Measurements from ENCODE around the gene TRIM17.
A peak's percentile ranks its signal among the peaks of the same experiment; 100 is the strongest.

TRIM17 gene

DNA sequence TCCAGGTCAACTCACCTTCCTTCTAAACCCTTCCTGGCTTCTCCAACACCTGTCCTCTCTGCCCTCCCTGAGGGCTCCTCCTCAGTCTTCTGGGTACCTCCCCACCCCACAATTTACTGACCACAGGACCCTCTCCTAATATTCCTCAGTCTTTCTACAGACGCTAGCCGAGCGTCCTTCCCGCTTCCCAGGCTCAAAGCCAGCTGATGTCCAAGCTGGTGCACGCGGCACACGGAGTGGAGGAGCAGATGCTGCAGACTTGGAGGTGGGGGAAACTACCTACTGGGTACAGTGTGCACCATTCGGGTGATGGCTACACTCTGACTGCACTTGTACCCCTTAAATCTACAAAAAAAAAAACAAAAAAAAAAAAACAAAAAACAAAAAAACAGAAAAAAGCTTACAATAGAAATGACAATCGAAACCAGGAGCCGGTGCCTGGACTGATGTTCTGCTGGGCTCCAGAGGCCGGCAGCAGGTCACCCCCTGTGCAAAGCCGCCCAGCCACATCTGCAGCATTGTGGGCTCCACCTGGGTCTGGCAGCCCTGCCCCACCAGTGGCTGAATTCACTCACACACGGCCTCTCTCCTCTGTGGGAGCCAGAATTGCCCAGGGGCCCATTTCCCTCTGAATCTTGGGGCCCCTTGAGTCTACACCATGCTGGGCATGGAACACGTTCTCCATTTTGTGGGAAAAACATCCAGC is 17.0 kb downstream of the TRIM17 start:
- DNase-seq: no peak

DNA sequence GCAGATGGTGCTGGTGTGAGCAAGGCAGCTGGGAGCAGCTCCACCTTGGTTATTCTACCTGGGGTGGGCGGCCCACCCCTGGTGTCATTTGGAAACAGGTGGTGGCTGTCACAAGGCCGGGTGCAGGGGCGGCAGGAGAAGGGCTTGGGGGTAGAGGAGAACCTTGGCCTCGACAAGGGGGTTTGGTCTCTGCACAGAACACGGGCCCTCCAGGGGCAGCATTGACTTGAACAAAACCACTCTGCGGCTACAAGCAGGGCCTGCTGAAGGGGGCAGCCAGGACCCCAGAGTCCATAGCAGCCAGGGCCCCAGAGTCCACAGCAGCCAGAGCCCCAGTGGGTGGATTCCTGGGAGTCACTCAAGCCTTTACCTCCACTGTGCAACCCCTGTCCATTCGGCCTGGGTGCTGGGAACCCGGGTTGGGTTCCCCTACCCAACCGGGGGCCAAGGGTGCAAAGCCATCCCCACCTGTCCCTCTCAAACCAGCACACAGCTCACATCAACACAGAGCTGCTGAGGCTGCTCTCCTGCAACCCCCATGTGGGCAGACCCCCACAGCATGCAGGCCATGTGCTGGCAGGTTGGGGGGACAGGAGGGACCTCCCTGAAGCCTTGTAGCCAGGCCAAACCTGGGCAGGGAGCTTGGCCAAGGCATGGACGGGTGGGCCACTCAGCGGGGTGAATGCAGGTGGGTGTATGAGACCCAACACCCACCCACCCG is 17.8 kb downstream of the TRIM17 start:
- DNase-seq: no peak

DNA sequence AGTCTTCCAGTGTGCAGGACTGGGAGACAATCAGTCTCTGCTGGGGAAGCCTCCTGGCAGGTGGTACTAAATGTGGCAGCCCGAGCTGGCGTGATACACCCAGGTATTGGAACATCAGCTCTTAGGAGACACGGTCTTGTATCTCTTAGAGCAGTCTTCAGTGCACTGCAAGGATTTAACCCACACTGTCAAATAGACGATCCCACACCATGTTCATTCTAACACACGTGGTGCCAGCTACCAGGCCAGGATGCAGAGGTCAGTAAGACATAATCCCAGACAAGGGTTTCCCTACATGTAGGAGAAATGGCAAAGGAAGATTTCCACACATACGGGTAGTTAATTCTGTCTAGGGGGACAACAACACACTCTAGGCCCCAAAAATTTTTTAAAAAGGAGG is 18.7 kb downstream of the TRIM17 start:
- DNase-seq: no peak

GRCh38 chr1:228396770-228397662 is 19.6 kb downstream of the TRIM17 start:
- DNase-seq: no peak

DNA sequence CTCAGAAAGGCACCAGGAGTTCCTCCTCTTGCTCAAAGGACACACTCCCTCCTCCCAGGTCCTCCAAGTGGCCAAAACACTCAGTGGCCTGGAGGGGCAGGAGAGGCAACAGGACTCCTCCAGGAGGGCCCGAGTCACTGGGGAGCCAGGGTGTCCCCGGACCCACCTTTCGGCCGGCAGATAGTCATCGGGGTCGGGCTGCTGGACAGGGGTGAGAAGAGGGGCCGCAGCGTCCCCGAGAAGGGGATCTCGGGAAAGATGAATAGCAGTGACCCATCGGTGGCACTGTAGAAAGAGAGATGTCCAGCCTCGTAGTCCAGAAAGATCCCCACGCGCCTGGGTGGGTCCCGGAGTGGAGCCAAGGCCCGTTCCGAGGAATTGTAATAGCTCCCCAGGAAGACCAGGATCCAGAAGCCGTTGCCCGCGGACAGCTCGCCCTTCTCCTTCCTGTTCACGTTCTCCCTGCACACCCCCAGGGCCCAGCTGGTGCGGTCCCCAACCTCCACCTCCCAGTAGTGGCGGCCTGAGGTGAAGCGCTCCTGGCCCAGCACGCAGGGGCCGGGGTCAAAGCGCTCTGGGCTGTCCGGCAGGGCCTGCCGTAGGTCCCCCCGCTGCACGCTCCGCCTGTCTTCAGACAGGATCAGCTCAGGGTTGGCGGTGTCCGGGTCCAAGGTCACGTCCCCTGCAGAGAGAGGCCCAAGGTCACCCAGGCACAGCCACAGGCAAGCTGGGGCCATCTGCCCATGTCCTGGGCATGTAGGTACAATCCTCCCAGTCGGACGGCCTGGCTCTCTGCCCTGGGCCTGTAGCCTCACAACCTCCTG is 21.9 kb downstream of the TRIM17 start:
- no peak for DNase-seq

DNA sequence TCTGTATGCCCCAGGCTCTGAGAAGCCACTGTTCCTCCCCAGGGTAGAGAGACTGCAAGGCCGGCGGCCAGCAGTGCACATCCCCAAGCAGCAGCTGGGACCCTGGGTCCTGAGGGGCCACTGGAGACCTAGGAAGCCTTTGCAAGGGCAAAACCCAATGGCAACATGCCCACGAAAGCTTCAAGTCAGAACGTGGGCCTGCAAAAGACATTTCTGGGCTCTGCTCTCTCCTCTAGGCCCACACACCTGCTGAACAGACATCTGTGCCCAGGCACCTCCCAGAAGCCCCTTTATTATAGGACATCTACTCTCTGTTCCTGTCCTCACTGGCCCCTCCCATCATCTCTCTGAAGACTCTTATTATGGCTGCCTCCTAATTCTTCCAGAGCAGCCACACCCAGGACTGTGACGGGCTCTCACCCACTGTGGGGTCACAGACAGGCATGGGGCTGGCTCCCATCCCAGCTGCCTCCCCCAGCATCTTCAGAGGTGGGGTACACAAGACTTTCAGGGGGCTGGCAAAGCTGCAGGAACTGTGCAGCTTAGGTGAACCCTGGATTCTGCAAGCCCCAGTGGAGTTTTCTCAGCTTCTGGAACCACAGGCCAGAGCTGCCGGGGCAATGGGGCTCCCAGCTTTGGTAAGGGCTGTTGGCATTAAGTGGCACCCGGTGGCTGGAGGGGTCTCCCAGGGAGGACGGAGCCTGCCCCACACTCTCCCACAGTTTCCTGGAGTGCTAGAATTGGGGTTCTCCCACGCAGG is 22.7 kb downstream of the TRIM17 start:
- no peak for DNase-seq

- DNase-seq: no peak
These were observed 23.4 kb downstream of the TRIM17 start for GRCh38 chr1:228393268-228393701.

GRCh38 chr1:228392111-228392936 is 24.3 kb downstream of the TRIM17 start:
- DNase-seq: no peak

- DNase-seq: no peak
These were observed 25.1 kb downstream of the TRIM17 start for GRCh38 chr1:228391411-228392020.

DNA sequence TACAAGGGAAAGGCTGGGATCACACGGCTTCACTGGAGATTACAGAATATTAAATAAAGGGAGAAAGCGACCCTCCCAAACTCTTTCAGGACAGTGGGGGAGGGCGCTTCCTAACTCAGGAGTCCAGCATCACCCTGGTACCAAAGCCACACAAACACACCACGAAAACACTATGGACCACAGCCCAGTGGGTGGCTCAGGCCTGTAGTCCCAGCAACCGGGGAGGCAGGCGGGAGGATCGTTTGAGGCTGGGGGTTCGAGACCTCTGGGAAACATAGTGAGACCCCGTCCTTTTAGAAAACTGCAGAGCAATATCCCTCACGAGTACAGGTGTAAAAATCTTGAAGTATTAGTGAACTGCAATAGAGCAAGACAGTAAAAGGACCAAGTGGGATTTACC is 26.0 kb downstream of the TRIM17 start:
- DNase-seq: no peak

- no peak for DNase-seq
These were observed 29.3 kb downstream of the TRIM17 start for GRCh38 chr1:228387321-228387720.

- no peak for DNase-seq
These were observed 31.4 kb downstream of the TRIM17 start for GRCh38 chr1:228385232-228385631.

GRCh38 chr1:228383773-228384172 is 32.9 kb downstream of the TRIM17 start:
- no peak for DNase-seq

DNA sequence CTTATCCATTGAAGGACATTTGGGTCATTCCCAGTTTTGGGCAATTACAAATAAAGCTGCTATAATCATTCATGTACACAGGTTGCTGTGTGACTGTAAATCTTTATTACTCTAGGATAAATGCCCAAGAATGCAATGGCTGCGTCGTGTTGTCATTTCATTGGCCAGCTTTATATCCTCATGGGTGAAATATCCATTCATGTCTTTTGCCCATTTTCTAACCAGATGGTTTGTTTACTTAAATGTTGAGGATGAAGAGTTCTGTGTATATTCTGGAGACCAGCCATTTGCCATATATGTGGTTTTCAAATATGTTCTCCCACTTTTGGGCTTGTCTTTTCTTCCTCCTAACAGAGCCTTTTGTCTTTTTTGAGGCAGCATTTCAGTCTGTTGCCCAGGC is 35.3 kb downstream of the TRIM17 start:
- DNase-seq: no peak

GRCh38 chr1:228379666-228380065 is 37.0 kb downstream of the TRIM17 start:
- no peak for DNase-seq

- no peak for DNase-seq
These were observed 37.7 kb downstream of the TRIM17 start for GRCh38 chr1:228378873-228379460.

GRCh38 chr1:228378090-228378872 is 38.4 kb downstream of the TRIM17 start:
- DNase-seq: peak; percentile 81 to 82

GRCh38 chr1:228377664-228378089 is 39.0 kb downstream of the TRIM17 start:
- DNase-seq: no peak

All from activated T-cell treated with anti-CD3 and anti-CD28 coated beads, Interleukin-2, amount 50 U/mL, for 48 hours (primary cell).